NCI-H748 treated with DMSO at 0.1 percent for 48 hours (cell line): ENCODE measurements around the gene PLOD3.
"Not testable (repeated sequence)": the region's sequence is repeated elsewhere in the genome, so short reads cannot be mapped to it uniquely, and the experiment has no call there.

Experiments used
- DNase-seq: peaks from one replicate; lab custom pipeline; 2025; lab: John Stamatoyannopoulos, UW

PLOD3 gene, protein sequence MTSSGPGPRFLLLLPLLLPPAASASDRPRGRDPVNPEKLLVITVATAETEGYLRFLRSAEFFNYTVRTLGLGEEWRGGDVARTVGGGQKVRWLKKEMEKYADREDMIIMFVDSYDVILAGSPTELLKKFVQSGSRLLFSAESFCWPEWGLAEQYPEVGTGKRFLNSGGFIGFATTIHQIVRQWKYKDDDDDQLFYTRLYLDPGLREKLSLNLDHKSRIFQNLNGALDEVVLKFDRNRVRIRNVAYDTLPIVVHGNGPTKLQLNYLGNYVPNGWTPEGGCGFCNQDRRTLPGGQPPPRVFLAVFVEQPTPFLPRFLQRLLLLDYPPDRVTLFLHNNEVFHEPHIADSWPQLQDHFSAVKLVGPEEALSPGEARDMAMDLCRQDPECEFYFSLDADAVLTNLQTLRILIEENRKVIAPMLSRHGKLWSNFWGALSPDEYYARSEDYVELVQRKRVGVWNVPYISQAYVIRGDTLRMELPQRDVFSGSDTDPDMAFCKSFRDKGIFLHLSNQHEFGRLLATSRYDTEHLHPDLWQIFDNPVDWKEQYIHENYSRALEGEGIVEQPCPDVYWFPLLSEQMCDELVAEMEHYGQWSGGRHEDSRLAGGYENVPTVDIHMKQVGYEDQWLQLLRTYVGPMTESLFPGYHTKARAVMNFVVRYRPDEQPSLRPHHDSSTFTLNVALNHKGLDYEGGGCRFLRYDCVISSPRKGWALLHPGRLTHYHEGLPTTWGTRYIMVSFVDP

DNA sequence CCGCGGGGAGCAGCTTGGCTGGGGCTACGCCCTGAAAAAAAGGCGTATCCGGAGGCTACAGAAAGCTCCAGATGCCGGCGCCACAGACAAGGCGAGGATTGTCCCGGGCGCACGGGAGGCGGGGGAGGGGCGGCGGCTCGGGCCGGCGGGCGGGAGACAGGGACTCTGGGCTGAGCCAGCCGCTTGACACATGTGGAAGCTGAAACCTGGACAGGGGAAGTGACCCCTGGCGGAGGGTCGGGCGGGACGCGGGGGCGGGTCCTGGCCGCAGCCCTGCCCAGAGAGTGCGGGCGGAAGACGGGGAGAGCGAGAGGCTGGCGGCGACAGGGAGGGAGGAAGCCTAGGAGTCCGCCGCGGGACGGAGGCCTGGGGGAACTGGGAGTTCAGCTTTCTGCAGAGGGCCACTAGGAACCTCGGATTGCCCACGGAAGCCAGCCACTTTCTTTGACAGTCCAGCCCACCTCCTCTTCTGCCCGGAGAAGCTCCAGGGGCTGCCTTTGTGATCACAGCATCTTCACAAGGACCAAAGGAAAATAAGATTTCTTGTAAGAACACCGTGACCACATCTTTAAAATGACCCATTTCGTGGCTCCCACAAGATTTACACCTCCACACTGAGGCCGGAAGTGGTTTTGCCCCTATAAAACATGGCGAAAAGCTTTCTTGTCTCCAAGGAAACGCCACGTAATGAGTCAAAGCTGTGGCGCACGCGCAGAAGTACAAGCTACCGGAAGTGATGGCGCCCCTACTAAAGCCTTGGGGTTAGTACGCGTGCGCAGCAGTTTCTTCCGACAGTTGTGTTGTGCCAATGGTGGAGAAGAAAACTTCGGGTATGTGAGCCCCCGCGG is at the start of gene PLOD3, which contains the start of gene ZNHIT1:
Gene PLOD3 (minus strand): TSS at position 194 of the 848 bp plus-strand sequence. CDS start 307 bp downstream, outside the sequence.
Gene ZNHIT1 (plus strand): TSS at position 778 of the 848 bp plus-strand sequence. CDS start 31 bp downstream, at position 809.
- peak; percentile 97 for DNase-seq

- DNase-seq = no peak
Observed at GRCh38 chr7:101265622-101266516, 48.5 kb upstream of the PLOD3 start.

DNA sequence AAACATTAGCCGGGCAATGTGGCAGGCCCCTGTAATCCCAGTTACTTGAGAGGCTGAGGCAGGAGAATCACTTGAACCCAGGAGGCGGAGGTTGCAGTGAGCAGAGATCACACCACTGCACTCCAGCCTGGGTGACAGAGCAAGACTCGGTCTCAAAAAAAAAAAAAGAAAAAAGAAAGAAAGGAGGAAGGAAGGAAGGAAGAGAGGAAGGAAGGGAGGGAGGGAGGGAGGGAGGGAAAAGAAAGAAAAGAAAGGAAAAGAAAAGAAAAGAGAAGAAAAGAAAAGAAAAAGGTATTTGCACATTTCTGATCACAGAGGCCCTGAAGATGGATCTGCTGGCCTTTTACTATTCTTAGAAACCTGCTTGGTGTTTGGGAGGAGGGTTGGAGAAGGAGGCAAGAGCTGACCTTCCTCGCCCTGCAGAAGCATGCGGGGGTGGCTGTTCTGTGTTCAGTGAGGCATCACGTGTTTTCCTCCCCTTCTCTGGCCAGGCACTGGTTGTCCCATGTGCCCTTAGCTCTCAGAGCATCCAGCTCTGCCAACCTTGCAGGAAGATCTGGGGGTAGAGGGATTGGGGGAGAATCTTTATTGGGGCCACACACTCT is 46.8 kb upstream of the PLOD3 start:
- not testable (repeated sequence) for DNase-seq

GRCh38 chr7:101258243-101258731 is 40.9 kb upstream of the PLOD3 start:
- no peak for DNase-seq

DNA sequence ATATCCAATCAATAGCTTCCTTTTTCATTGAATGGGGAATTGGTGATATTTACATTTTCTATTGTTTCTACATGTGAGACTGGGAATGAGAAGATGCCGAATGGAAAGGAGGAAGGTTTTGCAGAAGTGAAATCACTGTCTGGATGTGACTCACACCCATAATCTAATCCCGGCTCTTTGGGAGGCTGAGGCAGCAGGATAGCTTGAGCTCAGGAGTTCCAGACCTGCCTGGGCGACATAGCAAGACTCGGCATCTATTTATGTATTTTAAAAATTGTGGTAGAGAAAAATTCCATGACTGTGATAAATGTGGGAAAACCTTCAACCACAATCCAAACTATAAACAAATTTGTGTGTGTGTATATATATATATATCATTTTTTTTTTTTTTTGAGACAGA is 38.4 kb upstream of the PLOD3 start:
- DNase-seq = no peak

- not testable (repeated sequence) for DNase-seq
Observed at GRCh38 chr7:101253199-101253598, 35.8 kb upstream of the PLOD3 start.

DNA sequence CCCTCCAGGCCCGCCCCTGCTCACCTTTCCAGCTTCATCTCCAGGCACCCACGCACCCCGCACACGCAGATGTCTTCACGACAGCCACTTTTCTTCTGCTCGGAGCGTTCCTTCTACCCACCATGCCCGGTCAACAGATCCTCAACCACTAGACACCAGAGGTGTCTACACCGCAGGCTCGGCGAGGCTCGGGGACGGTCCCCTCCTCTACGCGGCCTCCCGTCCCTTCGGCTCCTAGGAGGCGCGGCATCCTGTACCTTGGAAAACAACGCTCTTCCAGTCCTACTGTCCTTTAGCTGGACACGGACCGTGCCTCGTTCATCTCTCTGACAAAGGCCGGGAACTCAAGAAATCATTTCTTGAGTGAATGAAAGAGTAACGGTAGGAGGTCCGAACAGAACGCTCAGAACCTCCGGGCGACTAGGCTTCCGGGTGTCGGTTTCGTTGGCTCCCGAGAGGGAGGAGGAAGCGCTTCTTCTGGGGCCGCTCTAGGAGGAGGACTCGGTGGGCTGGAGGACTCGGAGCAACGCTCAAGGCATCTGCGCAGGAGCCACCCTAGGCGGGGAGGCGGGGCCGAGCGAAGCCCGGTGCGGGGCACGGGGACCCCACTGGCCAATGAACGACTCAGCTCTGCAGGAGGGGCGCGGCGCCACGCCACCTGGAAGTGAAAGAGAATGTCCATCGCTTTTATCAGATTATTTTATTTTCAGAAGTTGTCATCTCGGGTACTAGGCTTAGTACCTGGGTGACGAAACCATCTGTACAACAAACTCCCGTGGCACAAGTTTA is 34.7 kb upstream of the PLOD3 start:
- peak; percentile 91 for DNase-seq

- DNase-seq = no peak
Observed at GRCh38 chr7:101250324-101250723, 32.9 kb upstream of the PLOD3 start.

GRCh38 chr7:101248276-101248675 is 30.9 kb upstream of the PLOD3 start:
- no peak for DNase-seq

GRCh38 chr7:101245147-101245668 is 27.8 kb upstream of the PLOD3 start:
- no peak for DNase-seq

- peak; percentile 85 for DNase-seq
Observed at GRCh38 chr7:101244375-101245146, 27.2 kb upstream of the PLOD3 start, which contains the start of gene FIS1. Gene FIS1 (minus strand): TSS chr7:101245081. CDS start chr7:101245004, 77 bp downstream.

GRCh38 chr7:101243646-101244374 is 26.4 kb upstream of the PLOD3 start:
- no peak for DNase-seq

GRCh38 chr7:101241443-101242349 is 24.3 kb upstream of the PLOD3 start:
- DNase-seq = no peak

GRCh38 chr7:101241015-101241363 is 23.6 kb upstream of the PLOD3 start:
- no peak for DNase-seq

DNA sequence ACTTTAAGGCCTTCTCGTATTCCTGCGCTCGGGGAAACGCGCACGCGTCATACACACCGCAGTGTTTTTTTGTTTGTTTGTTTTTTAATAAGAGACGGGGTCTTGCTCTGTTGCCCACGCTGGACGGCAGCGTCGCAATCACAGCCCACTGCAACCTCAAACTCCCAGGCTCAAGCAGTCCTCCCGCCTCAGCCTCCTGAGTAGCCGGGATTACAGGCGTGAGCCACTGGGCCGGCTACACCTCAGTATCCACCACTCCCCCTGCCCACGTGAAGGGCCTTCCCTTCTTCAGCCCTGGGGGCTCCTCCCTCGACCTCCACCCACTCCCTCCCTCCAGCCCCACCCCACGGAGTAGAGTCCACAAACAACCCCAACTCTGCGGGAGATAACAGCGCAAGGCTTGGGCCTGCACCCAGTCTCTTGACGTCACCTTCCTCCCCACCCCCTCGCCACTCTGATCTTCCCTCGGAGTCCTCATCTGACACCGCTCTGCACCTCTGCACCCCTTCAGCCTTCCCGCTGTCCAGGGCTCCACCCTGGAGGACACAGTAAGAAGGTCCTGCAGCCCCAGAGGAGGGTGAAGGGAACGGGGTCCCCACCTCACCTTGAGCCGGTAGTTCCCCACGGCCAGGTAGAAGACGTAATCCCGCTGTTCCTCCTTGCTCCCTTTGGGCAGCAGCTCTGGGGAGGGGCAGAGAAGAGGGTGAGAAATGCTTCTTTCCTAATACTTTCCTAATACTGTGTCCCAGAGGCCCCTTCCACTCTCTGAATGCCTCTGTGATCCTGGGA is 23.0 kb upstream of the PLOD3 start:
- DNase-seq = no peak

DNA sequence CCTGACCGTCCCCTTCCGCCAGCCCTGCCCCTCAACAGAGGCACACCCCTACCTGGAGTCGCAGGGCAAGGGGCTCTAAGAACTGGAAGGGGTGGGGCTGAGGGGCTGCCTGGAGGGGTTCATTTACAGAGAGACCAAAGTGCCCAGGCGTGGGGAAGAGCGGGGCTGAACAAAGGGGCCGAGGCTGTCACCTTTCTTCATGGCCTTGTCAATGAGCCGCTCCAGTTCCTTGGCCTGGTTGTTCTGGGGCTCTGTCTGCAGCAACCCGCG is 22.5 kb upstream of the PLOD3 start:
- no peak for DNase-seq
